ENCODE measurements around the gene PERP.

PERP gene

GRCh38 chr6:138113588-138114210 is 6.5 kb upstream of the PERP start:
- Histone ChIP-seq H3K4me3 (ENCODE audit: low read depth, low read length) (no peak overlapping the region), H3K4me2 (ENCODE audit: low read length) (no peak overlapping the region), H2AFZ (no peak overlapping the region), H3K79me2 (no peaks in the 10 kb centered on the region), H3K9me3 (ENCODE audit: control insufficient read depth, low read length) (no peaks in the 10 kb centered on the region), H3K9ac (no peak overlapping the region), H3K27me3 (ENCODE audit: control insufficient read depth, insufficient read depth, low read length) (no peaks in the 10 kb centered on the region), H3K4me1 (no peaks in the 10 kb centered on the region), H3K27ac (no peak overlapping the region), H3K36me3 (ENCODE audit: control insufficient read depth, insufficient read depth, low read length) (no peaks in the 10 kb centered on the region)
- TF ChIP-seq CTCF (IDR thresholded peaks at IDR 0.05), result no peak

GRCh38 chr6:138110229-138110628 is 3.0 kb upstream of the PERP start:
- Histone ChIP-seq H2AFZ (no peak overlapping the region), H3K27me3 (ENCODE audit: control insufficient read depth, insufficient read depth, low read length) (no peaks in the 10 kb centered on the region), H3K36me3 (ENCODE audit: control insufficient read depth, insufficient read depth, low read length) (no peaks in the 10 kb centered on the region), H3K79me2 (no peaks in the 10 kb centered on the region), H3K4me2 (ENCODE audit: low read length) (no peak overlapping the region), H3K9ac (no peak overlapping the region), H3K4me1 (no peaks in the 10 kb centered on the region), H3K4me3 (ENCODE audit: low read depth, low read length) (no peak overlapping the region), H3K9me3 (ENCODE audit: control insufficient read depth, low read length) (no peaks in the 10 kb centered on the region), H3K27ac (no peak overlapping the region)
- TF ChIP-seq CTCF (IDR thresholded peaks at IDR 0.05), result no peak

GRCh38 chr6:138109042-138109997 is 2.1 kb upstream of the PERP start:
- TF ChIP-seq CTCF (IDR thresholded peaks at IDR 0.05), result peak; percentile 98
- no peaks in the 10 kb centered on the region for H3K79me2 ChIP-seq
- H3K27me3 ChIP-seq (ENCODE audit: control insufficient read depth, insufficient read depth, low read length), result no peaks in the 10 kb centered on the region
- H3K36me3 ChIP-seq (ENCODE audit: control insufficient read depth, insufficient read depth, low read length), result no peaks in the 10 kb centered on the region
- H3K27ac ChIP-seq, result no peak overlapping the region
- H3K4me2 ChIP-seq (ENCODE audit: low read length), result no peak overlapping the region
- H3K9ac ChIP-seq, result no peak overlapping the region
- H3K4me1 ChIP-seq, result peaks cover 5% of the 10 kb centered on the region
- no peak overlapping the region for H3K4me3 ChIP-seq (ENCODE audit: low read depth, low read length)
- no peak overlapping the region for H2AFZ ChIP-seq
- H3K9me3 ChIP-seq (ENCODE audit: control insufficient read depth, low read length), result no peaks in the 10 kb centered on the region

- H3K4me1 ChIP-seq, result peaks cover 5% of the 10 kb centered on the region
- H2AFZ ChIP-seq, result peak overlapping the region; percentile 92
- H3K36me3 ChIP-seq (ENCODE audit: control insufficient read depth, insufficient read depth, low read length), result no peaks in the 10 kb centered on the region
- no peaks in the 10 kb centered on the region for H3K27me3 ChIP-seq (ENCODE audit: control insufficient read depth, insufficient read depth, low read length)
- peak overlapping the region; percentile 97 for H3K4me2 ChIP-seq (ENCODE audit: low read length)
- H3K9ac ChIP-seq, result no peak overlapping the region
- TF ChIP-seq CTCF (IDR thresholded peaks at IDR 0.05), result no peak
- no peaks in the 10 kb centered on the region for H3K9me3 ChIP-seq (ENCODE audit: control insufficient read depth, low read length)
- no peaks in the 10 kb centered on the region for H3K79me2 ChIP-seq
- peak overlapping the region; percentile 73 for H3K4me3 ChIP-seq (ENCODE audit: low read depth, low read length)
- peak overlapping the region; percentile 80 for H3K27ac ChIP-seq
Measured at GRCh38 chr6:138107752-138108592, 753 bp upstream of the PERP start.
